HS-27A (cell line): ENCODE results near the gene SKA1.
A peak's percentile ranks its signal among the peaks of the same experiment; 100 is the strongest.

Source experiments
- DNase-seq: peaks from one replicate; pipeline ENCODE4 v3.0.0-alpha.2; 2012; ENCODE audit warnings: low read depth, missing footprints

Gene SKA1

GRCh38 chr18:50374753-50375391, at the start of gene SKA1:
SKA1 (plus strand) TSS chr18:50375046; CDS start chr18:50375831, 785 bp downstream.
- peak; percentile 72 for DNase-seq

GRCh38 chr18:50327983-50328382, 46.9 kb upstream of the SKA1 start:
- no peak for DNase-seq

- DNase-seq, result no peak
These were observed 44.7 kb upstream of the SKA1 start for GRCh38 chr18:50330176-50330575.

- DNase-seq, result no peak
These were observed 43.2 kb upstream of the SKA1 start for GRCh38 chr18:50331691-50332090.

- DNase-seq, result no peak
These were observed 40.2 kb upstream of the SKA1 start for GRCh38 chr18:50334546-50335152.

- DNase-seq, result no peak
These were observed 36.7 kb upstream of the SKA1 start for GRCh38 chr18:50338122-50338521.

- no peak for DNase-seq
These were observed 36.1 kb upstream of the SKA1 start for GRCh38 chr18:50338715-50339114.

GRCh38 chr18:50340078-50340477, 34.8 kb upstream of the SKA1 start:
- no peak for DNase-seq

- no peak for DNase-seq
These were observed 33.4 kb upstream of the SKA1 start for GRCh38 chr18:50341443-50341842.

GRCh38 chr18:50350699-50351098, 24.1 kb upstream of the SKA1 start:
- DNase-seq, result no peak

GRCh38 chr18:50356036-50356945, 18.6 kb upstream of the SKA1 start:
- no peak for DNase-seq

- no peak for DNase-seq
These were observed 16.0 kb upstream of the SKA1 start for GRCh38 chr18:50358844-50359243.

- no peak for DNase-seq
These were observed 15.0 kb upstream of the SKA1 start for GRCh38 chr18:50359806-50360205.

GRCh38 chr18:50360611-50361010, 14.2 kb upstream of the SKA1 start:
- DNase-seq, result no peak

- DNase-seq, result no peak
These were observed 5.2 kb upstream of the SKA1 start for GRCh38 chr18:50369672-50370071.

- DNase-seq, result no peak
These were observed 2.1 kb upstream of the SKA1 start for GRCh38 chr18:50372743-50373142.

GRCh38 chr18:50373561-50374219, 1.2 kb upstream of the SKA1 start:
- no peak for DNase-seq

- no peak for DNase-seq
These were observed 560 bp upstream of the SKA1 start for GRCh38 chr18:50374220-50374752.

GRCh38 chr18:50377061-50377798, 2.4 kb downstream of the SKA1 start:
- DNase-seq, result no peak

GRCh38 chr18:50388988-50389387, 14.1 kb downstream of the SKA1 start:
- no peak for DNase-seq

GRCh38 chr18:50393802-50394201, 19.0 kb downstream of the SKA1 start:
- no peak for DNase-seq
